Endothelial cell of umbilical vein (primary cell): Measurements from ENCODE around the gene POGLUT3. TPM values are rescaled to one million over a fixed set of nuclear protein-coding genes. Genes with fewer than 3 reads are reported as not detected.

Experiments
- BruUV-seq: library from RNA; stranded (reverse); fragments of 400-500 nt; replicated peaks from 2 replicates; lab custom pipeline; 2021; lab: Mats Ljungman, UMichigan
- CTCF ChIA-PET: fragments of 300-600, 350-600 bp; sonication (Branson Sonifier 250); formaldehyde crosslinking; loops from one replicate; lab custom pipeline; 2021; ENCODE audit warnings: antibody characterized with exemption, inconsistent platforms; lab: Charles Lee
- POLR2A ChIA-PET: fragments of 300-600, 350-600 bp; sonication (Branson Sonifier 250); formaldehyde crosslinking; loops from one replicate; lab custom pipeline; 2021; ENCODE audit warnings: antibody characterized with exemption, inconsistent platforms; lab: Charles Lee
- DNase-seq: peaks from one replicate; pipeline ENCODE4 v3.0.0-alpha.2; 2011; ENCODE audit warnings: low read depth, low spot score
- FAIRE-seq: peaks from 2 replicates; lab custom pipeline; 2011; peaks lifted over from hg19 to GRCh38; lab: Jason Lieb, UNC
- H2AFZ ChIP-seq: 2 replicates; pipeline ENCODE4 v1.6.0; 2012; ENCODE audit warnings: low read depth, low read length, control low read depth, inconsistent platforms
- H3K27ac ChIP-seq: 2 replicates; pipeline ENCODE4 v1.5.1; 2011; ENCODE audit warnings: low read depth, mild to moderate bottlenecking, control low read depth, low read length, moderate library complexity; ENCODE audit not compliant: insufficient read depth
- H3K27me3 ChIP-seq, 2 experiments: 2 replicates each; pipeline versions ENCODE4 v1.6.0 to v1.6.1; 2011; ENCODE audit warnings: low read length in 2 of 2, mixed read lengths in 1 of 2; ENCODE audit not compliant: control insufficient read depth in 2 of 2, insufficient read depth in 2 of 2
- H3K36me3 ChIP-seq, 2 experiments: 2 replicates in 1 of 2; 3 replicates in 1 of 2; pipeline ENCODE4 v1.5.1; 2011; ENCODE audit warnings: low read length in 2 of 2, mild to moderate bottlenecking in 1 of 2, moderate library complexity in 1 of 2; ENCODE audit not compliant: control insufficient read depth in 2 of 2, insufficient read depth in 2 of 2; ENCODE audit errors: extremely low read depth in 1 of 2
- H3K4me1 ChIP-seq: 3 replicates; pipeline ENCODE4 v1.5.1; 2011; ENCODE audit warnings: mild to moderate bottlenecking, low read length; ENCODE audit not compliant: control insufficient read depth, insufficient read depth; ENCODE audit errors: extremely low read depth
- H3K4me2 ChIP-seq: 2 replicates; pipeline ENCODE4 v1.6.1; 2011; ENCODE audit warnings: low read length, control low read depth, mixed read lengths; ENCODE audit not compliant: insufficient read depth
- H3K4me3 ChIP-seq, 3 experiments: fragments of 200-600 bp in 1 of 3; sonication (generic), shearing (Covaris generic) in 1 of 3; replicated peaks in 1 of 3; 2 replicates each; pipeline ENCODE4 v1.5.1; 2011 to 2016; ENCODE audit warnings: control low read depth in 3 of 3, low read length in 3 of 3, mild to moderate bottlenecking in 2 of 3, inconsistent platforms in 1 of 3, low read depth in 1 of 3, moderate library complexity in 1 of 3; ENCODE audit not compliant: insufficient read depth in 1 of 3
- H3K79me2 ChIP-seq: 2 replicates; pipeline ENCODE4 v1.6.0; 2012; ENCODE audit warnings: low read length, inconsistent platforms; ENCODE audit not compliant: control insufficient read depth, insufficient read depth
- H3K9ac ChIP-seq: replicated peaks from 2 replicates; pipeline ENCODE3; 2011; ENCODE audit warnings: low read length, control low read depth; ENCODE audit not compliant: insufficient read depth; ENCODE audit errors: extremely low read depth
- H3K9me1 ChIP-seq: replicated peaks from 3 replicates; pipeline ENCODE4 v1.6.0; 2011; ENCODE audit warnings: mild to moderate bottlenecking, low read length; ENCODE audit not compliant: control insufficient read depth, insufficient read depth; ENCODE audit errors: extremely low read depth
- H3K9me3 ChIP-seq: replicated peaks from 2 replicates; pipeline ENCODE4 v1.5.1; 2012; ENCODE audit warnings: low read length, inconsistent platforms; ENCODE audit not compliant: control insufficient read depth, insufficient read depth
- H4K20me1 ChIP-seq: replicated peaks from 2 replicates; pipeline ENCODE3; 2011; ENCODE audit warnings: mild to moderate bottlenecking, low read length; ENCODE audit not compliant: control insufficient read depth, insufficient read depth; ENCODE audit errors: extremely low read depth
- EZH2 ChIP-seq: IDR thresholded peaks from 2 replicates; pipeline ENCODE4 v1.6.1; 2012; ENCODE audit warnings: borderline replicate concordance, low read depth, mild to moderate bottlenecking, moderate library complexity, low read length, inconsistent platforms; ENCODE audit not compliant: severe bottlenecking
- FOS ChIP-seq: IDR thresholded peaks from 2 replicates; pipeline ENCODE4 v1.6.1; 2011; ENCODE audit warnings: mild to moderate bottlenecking, low read length, moderate library complexity, borderline replicate concordance; ENCODE audit not compliant: insufficient read depth
- GATA2 ChIP-seq: IDR thresholded peaks from 2 replicates; pipeline ENCODE4 v1.7.0; 2011; ENCODE audit warnings: low read depth, mild to moderate bottlenecking, moderate library complexity, mixed read lengths, low read length; ENCODE audit not compliant: insufficient read length, insufficient read depth
- JUN ChIP-seq: IDR thresholded peaks from 2 replicates; pipeline ENCODE4 v1.6.1; 2011; ENCODE audit warnings: borderline replicate concordance, low read depth; ENCODE audit not compliant: insufficient read length, insufficient read depth
- MYC ChIP-seq: IDR thresholded peaks from one replicate; pipeline ENCODE4 v1.6.1; 2011; ENCODE audit warnings: mild to moderate bottlenecking, low read depth, low read length
- POLR2A ChIP-seq: IDR thresholded peaks from 2 replicates; pipeline ENCODE4 v1.6.1; 2012; ENCODE audit warnings: low read depth, mild to moderate bottlenecking, control low read depth, low read length
- POLR2AphosphoS5 ChIP-seq: IDR thresholded peaks from 2 replicates; pipeline ENCODE4 v1.6.1; 2012; ENCODE audit warnings: low read depth, mild to moderate bottlenecking, control low read depth, low read length, moderate library complexity; ENCODE audit not compliant: insufficient read depth
- dilution Hi-C: fragments of 300-500 bp; cut with MboI; formaldehyde crosslinking; loops from one replicate; pipeline ENCODE4 v1.15.0; 2019; ENCODE audit warnings: low sequenced_read_pairs; ENCODE audit not compliant: extremely low pct_ligation_motif_present
- intact Hi-C: fragments of 100-400 bp; cut with micrococcal nuclease; formaldehyde crosslinking; loops from one replicate; pipeline ENCODE4 v1.10.0; 2022
- polyA plus RNA-seq, 4 experiments: library from polyadenylated mRNA; depleted of rRNA in 3 of 4; stranded (reverse) in 3 of 4; unstranded in 1 of 4; fragments of >200 nt; gene quantifications; 2 replicates each; pipeline versions ENCODE4 v1.2.1 to v1.2.3, GENCODE V29; 2011 to 2012; ENCODE audit warnings: missing spikeins in 1 of 4
- total RNA-seq: library from RNA; stranded (reverse); gene quantifications from 2 replicates; pipeline ENCODE4 v1.2.3, GENCODE V29; 2021
- TF ChIP-seq, protein P1 (sequence below), 2 donors: IDR thresholded peaks; 1 replicate in 1 of 2; 2 replicates in 1 of 2; pipeline ENCODE4 v1.5.1; 2011; ENCODE audit warnings: low read length in 2 of 2, mild to moderate bottlenecking in 2 of 2, moderate library complexity in 2 of 2, control low read depth in 1 of 2, inconsistent platforms in 1 of 2, low read depth in 1 of 2; ENCODE audit not compliant: insufficient read depth in 1 of 2; ENCODE audit errors: extremely low read depth in 1 of 2
- TF ChIP-seq, protein P2 (sequence below): IDR thresholded peaks from 2 replicates; pipeline ENCODE4 v1.6.1; 2011; ENCODE audit not compliant: insufficient read depth, insufficient read length

POGLUT3 gene
- total and polyA plus RNA-seq, 2 donors (not counting 3 experiments of a cell fraction or from before 2014, with no cell fraction given), result 14.3 to 46.4 TPM

DNA sequence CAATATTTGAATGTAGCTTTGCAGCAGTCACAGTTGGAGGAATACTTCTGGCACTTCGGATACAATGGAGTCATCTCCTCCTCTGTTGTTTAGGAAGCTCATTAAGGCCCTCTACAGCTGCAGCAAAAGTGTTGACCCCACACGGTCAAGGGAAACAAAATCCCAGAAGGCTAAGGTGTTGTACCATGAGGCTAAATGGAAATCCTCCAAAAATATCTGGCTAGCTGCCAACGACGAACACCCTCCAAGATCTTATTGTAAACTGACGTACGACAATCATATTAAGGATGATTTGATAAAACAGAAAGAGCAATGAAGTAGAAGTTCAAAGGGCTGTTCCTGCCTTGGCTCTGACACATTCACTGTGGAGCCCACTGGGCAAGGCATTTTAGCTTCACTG, 4.0 kb downstream of the POGLUT3 start:
- Histone ChIP-seq H3K9me1 (no peaks in the 10 kb centered on the region), H3K4me3 (no peak overlapping the region), H3K27me3 (no peaks in the 10 kb centered on the region), H3K9me3 (no peaks in the 10 kb centered on the region), H2AFZ (no peak overlapping the region), H3K36me3 (peaks cover 0 to 2% of the 10 kb centered on the region in 2 experiments), H3K4me2 (no peak overlapping the region), H3K27ac (no peak overlapping the region), H3K79me2 (peaks cover 13% of the 10 kb centered on the region), H3K9ac (no peak overlapping the region), H4K20me1 (no peaks in the 10 kb centered on the region), H3K4me1 (peaks cover 10% of the 10 kb centered on the region)
- BruUV-seq, result no TSS peak
- ChIA-PET POLR2A (interaction anchor here (0.5 kb wide), 1 partner anchor 9 kb away, joined by 3 read pairs; no protein-coding TSS in a partner anchor), CTCF (interaction anchor here (1.6 kb wide), 1 partner anchor 152 kb away, joined by 3 read pairs; no protein-coding TSS in a partner anchor)
- intact Hi-C loops, result no loop called here
- no peak for DNase-seq
- FAIRE-seq, result no peak
- TF ChIP-seq EZH2 (no peak), JUN (no peak), POLR2A (no peak), MYC (no peak), POLR2AphosphoS5 (no peak), FOS (no peak), GATA2 (no peak)
- TF ChIP-seq, protein P1, sequence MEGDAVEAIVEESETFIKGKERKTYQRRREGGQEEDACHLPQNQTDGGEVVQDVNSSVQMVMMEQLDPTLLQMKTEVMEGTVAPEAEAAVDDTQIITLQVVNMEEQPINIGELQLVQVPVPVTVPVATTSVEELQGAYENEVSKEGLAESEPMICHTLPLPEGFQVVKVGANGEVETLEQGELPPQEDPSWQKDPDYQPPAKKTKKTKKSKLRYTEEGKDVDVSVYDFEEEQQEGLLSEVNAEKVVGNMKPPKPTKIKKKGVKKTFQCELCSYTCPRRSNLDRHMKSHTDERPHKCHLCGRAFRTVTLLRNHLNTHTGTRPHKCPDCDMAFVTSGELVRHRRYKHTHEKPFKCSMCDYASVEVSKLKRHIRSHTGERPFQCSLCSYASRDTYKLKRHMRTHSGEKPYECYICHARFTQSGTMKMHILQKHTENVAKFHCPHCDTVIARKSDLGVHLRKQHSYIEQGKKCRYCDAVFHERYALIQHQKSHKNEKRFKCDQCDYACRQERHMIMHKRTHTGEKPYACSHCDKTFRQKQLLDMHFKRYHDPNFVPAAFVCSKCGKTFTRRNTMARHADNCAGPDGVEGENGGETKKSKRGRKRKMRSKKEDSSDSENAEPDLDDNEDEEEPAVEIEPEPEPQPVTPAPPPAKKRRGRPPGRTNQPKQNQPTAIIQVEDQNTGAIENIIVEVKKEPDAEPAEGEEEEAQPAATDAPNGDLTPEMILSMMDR (IDR thresholded peaks at IDR 0.05; ENCODE audit: extremely low read depth in 1 of 2, insufficient read depth in 1 of 2, low read depth in 1 of 2, low read length in 2 of 2), result no peak
- TF ChIP-seq, protein P2, sequence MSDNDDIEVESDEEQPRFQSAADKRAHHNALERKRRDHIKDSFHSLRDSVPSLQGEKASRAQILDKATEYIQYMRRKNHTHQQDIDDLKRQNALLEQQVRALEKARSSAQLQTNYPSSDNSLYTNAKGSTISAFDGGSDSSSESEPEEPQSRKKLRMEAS, result no peak
- dilution Hi-C loops, result no loop called here
